ENCODE measurements around the gene CLEC11A. TPM values are rescaled to one million over a fixed set of nuclear protein-coding genes. Genes with fewer than 3 reads are reported as not detected.

Gene CLEC11A
- total RNA-seq, 6 experiments from 2014 or later: 1.7 to 9.9 (median 5.0) TPM

DNA sequence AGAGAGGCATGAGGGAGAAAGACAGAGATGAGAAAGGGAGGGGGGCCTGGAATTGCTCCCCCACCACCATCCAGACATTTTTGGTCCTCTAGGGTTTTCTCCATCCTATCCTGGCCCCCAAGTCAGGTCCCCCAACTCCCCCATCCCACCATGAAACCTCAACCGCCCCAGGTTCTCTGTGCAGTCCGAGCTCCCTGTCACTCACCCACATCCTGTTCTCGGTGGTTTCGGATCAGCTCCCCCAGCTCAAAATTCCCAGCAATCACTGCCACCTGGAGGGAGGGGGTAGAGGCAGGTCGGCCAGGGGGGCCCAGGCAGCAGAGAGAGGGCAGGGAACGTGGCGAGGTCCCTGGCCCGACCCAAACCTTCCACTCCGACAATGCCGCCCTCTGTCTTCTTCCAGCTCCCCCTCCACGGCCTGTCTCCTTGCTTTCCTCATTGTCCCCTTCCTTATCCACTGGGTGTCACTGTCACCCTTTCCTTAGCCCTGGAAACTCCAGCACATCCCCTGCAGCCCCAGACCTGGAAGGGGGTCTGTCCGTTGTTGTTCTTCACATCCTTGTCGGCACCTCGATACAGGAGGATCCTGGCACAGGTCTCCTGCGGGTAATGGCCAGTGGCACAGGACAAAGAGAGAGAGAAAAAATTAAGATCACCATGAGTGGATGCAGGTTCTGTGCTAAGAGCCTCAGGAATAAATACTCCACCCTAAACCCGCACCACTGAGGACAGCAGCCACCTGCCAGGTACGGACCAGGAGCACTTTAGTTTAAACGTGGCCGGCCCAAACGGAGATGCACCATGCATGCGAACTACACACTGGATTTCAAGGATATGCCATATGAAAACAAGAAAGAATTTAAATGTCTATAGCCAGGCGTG, 19.0 kb upstream of the CLEC11A start:
- no peaks in the 10 kb centered on the region for H3K36me3 ChIP-seq
- no peak overlapping the region for H3K27ac ChIP-seq
- 33% methylated on average over 16 of the region's 22 CpGs for WGBS (ENCODE audit: insufficient coverage, low coverage, low lambda C conversion rate, missing lambda C conversion rate)
- ATAC-seq (peak in 1 of 4 donors; percentile 35), DNase-seq (no peak)
- no peaks in the 10 kb centered on the region for H3K27me3 ChIP-seq
- H3K4me3 ChIP-seq: no peak overlapping the region
- intact Hi-C loops (cut with DNase I): no loop called here
- no peaks in the 10 kb centered on the region for H3K4me1 ChIP-seq
- TF ChIP-seq, protein P1, sequence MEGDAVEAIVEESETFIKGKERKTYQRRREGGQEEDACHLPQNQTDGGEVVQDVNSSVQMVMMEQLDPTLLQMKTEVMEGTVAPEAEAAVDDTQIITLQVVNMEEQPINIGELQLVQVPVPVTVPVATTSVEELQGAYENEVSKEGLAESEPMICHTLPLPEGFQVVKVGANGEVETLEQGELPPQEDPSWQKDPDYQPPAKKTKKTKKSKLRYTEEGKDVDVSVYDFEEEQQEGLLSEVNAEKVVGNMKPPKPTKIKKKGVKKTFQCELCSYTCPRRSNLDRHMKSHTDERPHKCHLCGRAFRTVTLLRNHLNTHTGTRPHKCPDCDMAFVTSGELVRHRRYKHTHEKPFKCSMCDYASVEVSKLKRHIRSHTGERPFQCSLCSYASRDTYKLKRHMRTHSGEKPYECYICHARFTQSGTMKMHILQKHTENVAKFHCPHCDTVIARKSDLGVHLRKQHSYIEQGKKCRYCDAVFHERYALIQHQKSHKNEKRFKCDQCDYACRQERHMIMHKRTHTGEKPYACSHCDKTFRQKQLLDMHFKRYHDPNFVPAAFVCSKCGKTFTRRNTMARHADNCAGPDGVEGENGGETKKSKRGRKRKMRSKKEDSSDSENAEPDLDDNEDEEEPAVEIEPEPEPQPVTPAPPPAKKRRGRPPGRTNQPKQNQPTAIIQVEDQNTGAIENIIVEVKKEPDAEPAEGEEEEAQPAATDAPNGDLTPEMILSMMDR (IDR thresholded peaks at IDR 0.05): no peak
- TF ChIP-seq POLR2A (IDR thresholded peaks at IDR 0.05): no peak
- H3K9me3 ChIP-seq: no peaks in the 10 kb centered on the region

DNA sequence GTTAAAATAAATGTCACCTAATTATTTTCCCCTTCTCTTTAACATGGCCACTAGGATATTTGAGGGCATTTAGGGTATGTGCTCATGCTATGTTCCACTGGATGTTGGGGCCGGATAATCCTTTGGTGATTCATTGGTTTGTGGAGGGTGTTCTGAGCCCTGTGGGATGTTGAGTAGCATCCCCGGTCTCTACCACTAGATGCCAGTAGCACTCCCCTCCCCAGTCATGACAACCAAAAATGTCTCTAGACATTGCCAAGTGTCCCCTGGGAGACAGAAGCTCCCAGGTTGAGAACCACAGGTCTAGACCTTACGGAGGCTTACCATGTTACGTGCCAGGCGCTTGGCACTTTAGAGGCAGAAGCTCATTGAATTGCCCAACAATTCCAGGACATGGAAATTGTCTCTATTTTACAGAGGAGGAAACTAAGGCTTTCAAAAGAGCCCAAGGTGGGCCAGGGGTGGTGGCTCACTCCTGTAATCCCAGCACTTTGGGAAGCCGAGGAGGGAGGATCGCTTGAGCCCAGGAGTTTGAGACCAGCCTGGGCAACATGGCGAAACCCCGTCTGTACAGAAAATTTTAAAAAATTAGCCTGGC, 17.6 kb upstream of the CLEC11A start:
- H3K27ac ChIP-seq: no peak overlapping the region
- TF ChIP-seq, protein P1 (IDR thresholded peaks at IDR 0.05): peak; percentile 42 to 57 (median 53)
- TF ChIP-seq POLR2A (IDR thresholded peaks at IDR 0.05): no peak
- no peak for DNase-seq
- 18% methylated on average over 6 of the region's 9 CpGs for WGBS (ENCODE audit: insufficient coverage, low coverage, low lambda C conversion rate, missing lambda C conversion rate)
- H3K4me3 ChIP-seq: no peak overlapping the region
- no peaks in the 10 kb centered on the region for H3K36me3 ChIP-seq
- no peaks in the 10 kb centered on the region for H3K9me3 ChIP-seq
- ATAC-seq: peak; percentile 60 to 81 (median 64)
- no peaks in the 10 kb centered on the region for H3K27me3 ChIP-seq
- intact Hi-C loops (cut with DNase I): no loop called here
- no peaks in the 10 kb centered on the region for H3K4me1 ChIP-seq

DNA sequence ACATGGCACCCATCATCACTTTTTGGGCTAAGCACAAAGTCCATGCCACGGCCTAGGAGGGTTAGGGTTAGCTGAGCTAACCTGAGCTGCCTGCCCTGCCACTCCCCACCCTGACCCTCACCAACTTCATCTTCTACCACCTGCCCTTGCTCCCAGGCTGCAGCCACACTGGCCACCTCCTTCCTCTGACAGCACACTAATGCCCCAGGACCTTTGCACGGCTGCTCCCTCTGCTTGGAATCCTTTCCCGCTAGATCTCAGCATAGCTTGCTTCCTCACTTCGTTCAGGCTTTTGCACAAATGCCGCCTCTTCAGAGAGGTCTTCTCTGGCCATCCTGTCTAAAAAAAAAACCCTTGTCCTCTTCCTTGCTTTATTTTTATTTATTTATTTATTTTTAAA, 16.8 kb upstream of the CLEC11A start:
- WGBS (ENCODE audit: insufficient coverage, low coverage, low lambda C conversion rate, missing lambda C conversion rate): 44% methylated on average over 4 of the region's 5 CpGs
- no peaks in the 10 kb centered on the region for H3K27me3 ChIP-seq
- DNase-seq (no peak), ATAC-seq (no peak)
- no peak overlapping the region for H3K27ac ChIP-seq
- H3K36me3 ChIP-seq: no peaks in the 10 kb centered on the region
- TF ChIP-seq, protein P1 (IDR thresholded peaks at IDR 0.05): no peak
- TF ChIP-seq POLR2A (IDR thresholded peaks at IDR 0.05): no peak
- H3K4me1 ChIP-seq: no peaks in the 10 kb centered on the region
- no peak overlapping the region for H3K4me3 ChIP-seq
- H3K9me3 ChIP-seq: no peaks in the 10 kb centered on the region
- intact Hi-C loops (cut with DNase I): no loop called here

DNA sequence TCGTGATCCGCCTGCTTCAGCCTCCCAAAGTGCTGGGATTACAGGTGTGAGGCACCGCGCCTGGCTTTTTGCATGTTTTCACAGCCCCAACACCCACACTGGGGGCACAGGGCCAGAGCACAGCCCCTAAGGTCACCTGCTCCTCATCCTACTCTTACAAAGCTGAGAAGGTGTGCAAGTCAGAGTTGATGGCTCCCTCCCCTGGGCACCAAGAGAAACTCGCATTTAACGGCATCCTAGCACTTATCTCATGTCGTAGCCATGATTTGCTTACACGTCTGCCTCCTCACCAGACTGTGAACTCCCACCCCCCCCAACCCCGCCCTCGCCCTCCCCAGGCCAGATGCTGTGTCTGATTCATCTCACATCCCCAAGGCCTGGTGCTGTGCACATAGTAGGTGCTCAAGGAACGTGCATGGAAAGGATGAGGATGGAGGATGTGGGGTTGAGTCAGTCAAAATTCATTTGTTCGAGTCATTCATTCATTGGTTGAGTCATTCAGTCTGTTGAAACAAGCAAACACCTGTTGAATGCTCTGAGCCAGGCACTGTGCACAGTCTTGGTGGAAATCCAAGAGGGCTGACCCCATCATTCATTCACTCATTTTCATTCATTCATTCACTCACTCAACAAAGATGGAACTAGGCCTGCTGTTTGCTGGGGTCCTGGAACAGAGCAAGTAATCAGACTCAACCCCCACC, 14.8 kb upstream of the CLEC11A start:
- no peak for TF ChIP-seq POLR2A (IDR thresholded peaks at IDR 0.05)
- Histone ChIP-seq H3K4me1 (no peaks in the 10 kb centered on the region), H3K9me3 (no peaks in the 10 kb centered on the region), H3K4me3 (no peak overlapping the region), H3K27ac (no peak overlapping the region), H3K36me3 (no peaks in the 10 kb centered on the region), H3K27me3 (no peaks in the 10 kb centered on the region)
- DNase-seq (no peak), ATAC-seq (no peak)
- intact Hi-C loops (cut with DNase I): no loop called here
- WGBS (ENCODE audit: insufficient coverage, low coverage, low lambda C conversion rate, missing lambda C conversion rate): 36% methylated on average over 10 of the region's 12 CpGs

All from right lobe of liver (tissue), 6 donors.